IMR-90 (cell line): ENCODE measurements around the gene RBFOX2.

Experiments
- BHLHE40 ChIP-seq: fragments of 150-350 bp; IDR thresholded peaks from 2 replicates; pipeline ENCODE4 v1.6.1; 2016; ENCODE audit warnings: mild to moderate bottlenecking, low read depth, low read length
- CHD1 ChIP-seq: IDR thresholded peaks from 2 replicates; pipeline ENCODE4 v1.6.1; 2012; ENCODE audit warnings: low read depth, low read length, improper control_type of control experiment
- CTCF ChIP-seq: conservative IDR thresholded peaks from 2 replicates; pipeline ENCODE4 v1.5.1; 2012; ENCODE audit warnings: mild to moderate bottlenecking, low read depth, low read length, improper control_type of control experiment
- MXI1 ChIP-seq: IDR thresholded peaks from 2 replicates; pipeline ENCODE4 v1.6.1; 2012; ENCODE audit warnings: low read depth, mild to moderate bottlenecking, low read length, moderate library complexity, borderline replicate concordance
- POLR2A ChIP-seq: IDR thresholded peaks from 2 replicates; pipeline ENCODE4 v1.6.1; 2012; ENCODE audit warnings: mild to moderate bottlenecking, low read depth, low read length
- RAD21 ChIP-seq: IDR thresholded peaks from 2 replicates; pipeline ENCODE4 v1.6.1; 2012; ENCODE audit warnings: low read length, improper control_type of control experiment
- USF2 ChIP-seq: fragments of 150-350 bp; IDR thresholded peaks from 2 replicates; pipeline ENCODE4 v1.6.1; 2017; ENCODE audit warnings: mild to moderate bottlenecking, antibody characterized with exemption, low read length, low read depth

GRCh38 chr22:35804421-35804820 lies 224.2 kb downstream of the RBFOX2 start:
- TF ChIP-seq POLR2A (no peak), CHD1 (no peak), MXI1 (no peak), BHLHE40 (no peak), RAD21 (no peak), CTCF (no peak), USF2 (no peak)
